Skeletal muscle satellite cell (primary cell): ENCODE measurements around the gene LRRC10. TPM values are rescaled to one million over a fixed set of nuclear protein-coding genes. Genes with fewer than 3 reads are reported as not detected.

Experiments used
- H3K27me3 ChIP-seq: 2 replicates; pipeline ENCODE4 v1.7.0; 2013; ENCODE audit warnings: low read length; ENCODE audit not compliant: control insufficient read depth, insufficient read depth
- H3K36me3 ChIP-seq: 2 replicates; pipeline ENCODE4 v1.7.0; 2013; ENCODE audit warnings: mild to moderate bottlenecking, control low read depth, low read length; ENCODE audit not compliant: insufficient read depth
- H3K4me1 ChIP-seq: 2 replicates; pipeline ENCODE4 v1.7.0; 2013; ENCODE audit warnings: low read length; ENCODE audit not compliant: control insufficient read depth, insufficient read depth
- H3K4me2 ChIP-seq: 2 replicates; pipeline ENCODE4 v1.7.0; 2013; ENCODE audit warnings: mild to moderate bottlenecking, low read length
- H3K4me3 ChIP-seq: 2 replicates; pipeline ENCODE4 v1.7.0; 2013; ENCODE audit warnings: low read length
- H3K9ac ChIP-seq: 2 replicates; pipeline ENCODE4 v1.7.0; 2013; ENCODE audit warnings: mild to moderate bottlenecking, low read depth, low read length, moderate library complexity
- H3K9me3 ChIP-seq: replicated peaks from 2 replicates; pipeline ENCODE4 v1.7.0; 2013; ENCODE audit warnings: mild to moderate bottlenecking, control low read depth, low read length
- total RNA-seq: library from RNA; depleted of rRNA; stranded (reverse); fragments of >200 nt; gene quantifications from 2 replicates; pipeline ENCODE4 v1.2.3, GENCODE V29; 2012; rRNA removed

The LRRC10 gene
- not detected in 2 replicates for total RNA-seq

- peaks cover 26% of the 10 kb centered on the region for H3K27me3 ChIP-seq
- no peaks in the 10 kb centered on the region for H3K36me3 ChIP-seq
- no peaks in the 10 kb centered on the region for H3K9me3 ChIP-seq
- H3K4me2 ChIP-seq, result no peak within 1 kb of the TSS
- H3K4me1 ChIP-seq, result no peaks in the 10 kb centered on the region
- no peak within 1 kb of the TSS for H3K9ac ChIP-seq
- no peak within 1 kb of the TSS for H3K4me3 ChIP-seq
Observed at GRCh38 chr12:69610729-69611128, at the start of gene LRRC10. Gene LRRC10, minus strand, starts transcription at chr12:69610907. Its CDS starts 69 bp downstream, at chr12:69610838.

GRCh38 chr12:69660164-69660863 is 49.6 kb upstream of the LRRC10 start:
- H3K9ac ChIP-seq, result no peak overlapping the region
- no peaks in the 10 kb centered on the region for H3K36me3 ChIP-seq
- H3K27me3 ChIP-seq, result no peaks in the 10 kb centered on the region
- H3K4me2 ChIP-seq, result no peak overlapping the region
- H3K9me3 ChIP-seq, result no peaks in the 10 kb centered on the region
- H3K4me3 ChIP-seq, result no peak overlapping the region
- peaks cover 25% of the 10 kb centered on the region for H3K4me1 ChIP-seq

GRCh38 chr12:69658203-69658602 is 47.5 kb upstream of the LRRC10 start:
- H3K36me3 ChIP-seq, result no peaks in the 10 kb centered on the region
- H3K4me1 ChIP-seq, result peaks cover 29% of the 10 kb centered on the region
- H3K4me2 ChIP-seq, result no peak overlapping the region
- no peak overlapping the region for H3K9ac ChIP-seq
- H3K4me3 ChIP-seq, result no peak overlapping the region
- no peaks in the 10 kb centered on the region for H3K27me3 ChIP-seq
- no peaks in the 10 kb centered on the region for H3K9me3 ChIP-seq

- H3K4me2 ChIP-seq, result peak overlapping the region; percentile 32
- H3K27me3 ChIP-seq, result no peaks in the 10 kb centered on the region
- peak overlapping the region; percentile 3 for H3K4me3 ChIP-seq
- H3K9me3 ChIP-seq, result no peaks in the 10 kb centered on the region
- no peaks in the 10 kb centered on the region for H3K36me3 ChIP-seq
- H3K4me1 ChIP-seq, result peaks cover 29% of the 10 kb centered on the region
- H3K9ac ChIP-seq, result peak overlapping the region; percentile 7
Observed at GRCh38 chr12:69657376-69658137, 46.9 kb upstream of the LRRC10 start.

GRCh38 chr12:69655616-69656340 is 45.1 kb upstream of the LRRC10 start:
- Histone ChIP-seq H3K9ac (peak overlapping the region; percentile 69), H3K27me3 (no peaks in the 10 kb centered on the region), H3K36me3 (no peaks in the 10 kb centered on the region), H3K4me1 (peaks cover 29% of the 10 kb centered on the region), H3K9me3 (no peaks in the 10 kb centered on the region), H3K4me3 (no peak overlapping the region), H3K4me2 (peak overlapping the region; percentile 56)

GRCh38 chr12:69653703-69654102 is 43.0 kb upstream of the LRRC10 start:
- no peak overlapping the region for H3K9ac ChIP-seq
- H3K9me3 ChIP-seq, result no peaks in the 10 kb centered on the region
- no peaks in the 10 kb centered on the region for H3K27me3 ChIP-seq
- no peak overlapping the region for H3K4me2 ChIP-seq
- no peak overlapping the region for H3K4me3 ChIP-seq
- H3K4me1 ChIP-seq, result peaks cover 29% of the 10 kb centered on the region
- no peaks in the 10 kb centered on the region for H3K36me3 ChIP-seq

- Histone ChIP-seq H3K4me3 (no peak overlapping the region), H3K9ac (no peak overlapping the region), H3K4me2 (no peak overlapping the region), H3K9me3 (no peaks in the 10 kb centered on the region), H3K4me1 (peaks cover 26% of the 10 kb centered on the region), H3K36me3 (no peaks in the 10 kb centered on the region), H3K27me3 (no peaks in the 10 kb centered on the region)
Observed at GRCh38 chr12:69651922-69652321, 41.2 kb upstream of the LRRC10 start.

- Histone ChIP-seq H3K9ac (no peak overlapping the region), H3K4me1 (peaks cover 10% of the 10 kb centered on the region), H3K9me3 (no peaks in the 10 kb centered on the region), H3K4me2 (no peak overlapping the region), H3K36me3 (no peaks in the 10 kb centered on the region), H3K4me3 (no peak overlapping the region), H3K27me3 (no peaks in the 10 kb centered on the region)
Observed at GRCh38 chr12:69649529-69649928, 38.8 kb upstream of the LRRC10 start.

- Histone ChIP-seq H3K27me3 (no peaks in the 10 kb centered on the region), H3K4me1 (peaks cover 10% of the 10 kb centered on the region), H3K36me3 (no peaks in the 10 kb centered on the region), H3K4me3 (no peak overlapping the region), H3K9ac (no peak overlapping the region), H3K9me3 (no peaks in the 10 kb centered on the region), H3K4me2 (no peak overlapping the region)
Observed at GRCh38 chr12:69648476-69648875, 37.8 kb upstream of the LRRC10 start.

- Histone ChIP-seq H3K4me1 (peaks cover 10% of the 10 kb centered on the region), H3K27me3 (no peaks in the 10 kb centered on the region), H3K4me2 (no peak overlapping the region), H3K9ac (no peak overlapping the region), H3K36me3 (no peaks in the 10 kb centered on the region), H3K4me3 (no peak overlapping the region), H3K9me3 (no peaks in the 10 kb centered on the region)
Observed at GRCh38 chr12:69647178-69647577, 36.5 kb upstream of the LRRC10 start.

- no peaks in the 10 kb centered on the region for H3K9me3 ChIP-seq
- H3K4me1 ChIP-seq, result peaks cover 10% of the 10 kb centered on the region
- H3K36me3 ChIP-seq, result no peaks in the 10 kb centered on the region
- no peak overlapping the region for H3K4me3 ChIP-seq
- H3K27me3 ChIP-seq, result no peaks in the 10 kb centered on the region
- H3K4me2 ChIP-seq, result no peak overlapping the region
- H3K9ac ChIP-seq, result no peak overlapping the region
Observed at GRCh38 chr12:69645031-69645430, 34.3 kb upstream of the LRRC10 start.
